Activated CD4-positive, alpha-beta T cell treated with anti-CD3 and anti-CD28 coated beads, Interleukin-2, amount 10 ng/mL, durations not matched to agents 24 days and 14 days (primary cell): ENCODE measurements around the gene TMEM135. TPM values are rescaled to one million over a fixed set of nuclear protein-coding genes. Genes with fewer than 3 reads are reported as not detected.

ENCODE experiments used
- DNase-seq: peaks from one replicate; pipeline ENCODE4 v3.0.0; 2022
- H3K27ac Mint-ChIP-seq: one replicate; pipeline ENCODE4 v1.8.0; 2022; ENCODE audit warnings: mild to moderate bottlenecking, mixed read lengths
- H3K27me3 Mint-ChIP-seq: one replicate; pipeline ENCODE4 v1.8.0; 2022; ENCODE audit warnings: mixed read lengths
- H3K36me3 Mint-ChIP-seq: one replicate; pipeline ENCODE4 v1.8.0; 2022; ENCODE audit warnings: low read depth, mild to moderate bottlenecking, mixed read lengths
- H3K4me1 Mint-ChIP-seq: one replicate; pipeline ENCODE4 v1.8.0; 2021; ENCODE audit warnings: mixed read lengths
- H3K4me3 Mint-ChIP-seq: one replicate; pipeline ENCODE4 v1.8.0; 2022; ENCODE audit warnings: mild to moderate bottlenecking, moderate library complexity, mixed read lengths
- H3K9me3 Mint-ChIP-seq: one replicate; pipeline ENCODE4 v1.8.0; 2021; ENCODE audit warnings: mixed read lengths
- intact Hi-C: fragments of 100-400 bp; cut with micrococcal nuclease; formaldehyde crosslinking; loops from one replicate; pipeline ENCODE4 v1.15.1; 2023
- total RNA-seq: library from RNA; stranded (reverse); gene quantifications from 2 replicates; pipeline ENCODE4 v1.2.3, GENCODE V29; 2022

TMEM135 gene
- total RNA-seq, 1 donor from 2014 or later: 28.6 TPM

GRCh38 chr11:87116185-87116584, 78.5 kb downstream of the TMEM135 start:
- peaks cover 5% of the 10 kb centered on the region for H3K4me1 Mint-ChIP-seq
- no peaks in the 10 kb centered on the region for H3K9me3 Mint-ChIP-seq
- intact Hi-C loops: no loop called here
- H3K36me3 Mint-ChIP-seq: no peaks in the 10 kb centered on the region
- no peaks in the 10 kb centered on the region for H3K27me3 Mint-ChIP-seq
- no peak overlapping the region for H3K4me3 Mint-ChIP-seq
- no peak overlapping the region for H3K27ac Mint-ChIP-seq
- no peak for DNase-seq

GRCh38 chr11:87120937-87121336, 83.2 kb downstream of the TMEM135 start:
- Mint-ChIP-seq H3K36me3 (no peaks in the 10 kb centered on the region), H3K27me3 (no peaks in the 10 kb centered on the region), H3K4me1 (peaks cover 5% of the 10 kb centered on the region), H3K27ac (no peak overlapping the region), H3K4me3 (no peak overlapping the region), H3K9me3 (no peaks in the 10 kb centered on the region)
- DNase-seq: no peak
- intact Hi-C loops: no loop called here

GRCh38 chr11:87122852-87123251, 85.1 kb downstream of the TMEM135 start:
- H3K9me3 Mint-ChIP-seq: no peaks in the 10 kb centered on the region
- no peaks in the 10 kb centered on the region for H3K27me3 Mint-ChIP-seq
- H3K36me3 Mint-ChIP-seq: no peaks in the 10 kb centered on the region
- DNase-seq: no peak
- no peak overlapping the region for H3K27ac Mint-ChIP-seq
- H3K4me1 Mint-ChIP-seq: peaks cover 5% of the 10 kb centered on the region
- no peak overlapping the region for H3K4me3 Mint-ChIP-seq
- intact Hi-C loops: no loop called here

GRCh38 chr11:87125257-87125656, 87.5 kb downstream of the TMEM135 start:
- Mint-ChIP-seq H3K9me3 (no peaks in the 10 kb centered on the region), H3K27me3 (no peaks in the 10 kb centered on the region), H3K27ac (no peak overlapping the region), H3K4me1 (no peaks in the 10 kb centered on the region), H3K4me3 (no peak overlapping the region), H3K36me3 (no peaks in the 10 kb centered on the region)
- intact Hi-C loops: no loop called here
- DNase-seq: no peak

- no peaks in the 10 kb centered on the region for H3K27me3 Mint-ChIP-seq
- intact Hi-C loops: no loop called here
- H3K27ac Mint-ChIP-seq: no peak overlapping the region
- H3K4me3 Mint-ChIP-seq: no peak overlapping the region
- H3K36me3 Mint-ChIP-seq: no peaks in the 10 kb centered on the region
- H3K9me3 Mint-ChIP-seq: no peaks in the 10 kb centered on the region
- H3K4me1 Mint-ChIP-seq: no peaks in the 10 kb centered on the region
- DNase-seq: no peak
These were observed 89.4 kb downstream of the TMEM135 start for GRCh38 chr11:87127101-87127500.

GRCh38 chr11:87128372-87128771, 90.6 kb downstream of the TMEM135 start:
- H3K27ac Mint-ChIP-seq: no peak overlapping the region
- no peaks in the 10 kb centered on the region for H3K4me1 Mint-ChIP-seq
- H3K9me3 Mint-ChIP-seq: no peaks in the 10 kb centered on the region
- intact Hi-C loops: no loop called here
- no peak for DNase-seq
- no peaks in the 10 kb centered on the region for H3K27me3 Mint-ChIP-seq
- no peaks in the 10 kb centered on the region for H3K36me3 Mint-ChIP-seq
- no peak overlapping the region for H3K4me3 Mint-ChIP-seq

- peaks cover 2% of the 10 kb centered on the region for H3K36me3 Mint-ChIP-seq
- DNase-seq: no peak
- H3K4me1 Mint-ChIP-seq: no peaks in the 10 kb centered on the region
- no peaks in the 10 kb centered on the region for H3K27me3 Mint-ChIP-seq
- intact Hi-C loops: no loop called here
- H3K9me3 Mint-ChIP-seq: no peaks in the 10 kb centered on the region
- H3K4me3 Mint-ChIP-seq: no peak overlapping the region
- no peak overlapping the region for H3K27ac Mint-ChIP-seq
These were observed 96.9 kb downstream of the TMEM135 start for GRCh38 chr11:87134524-87135106.

GRCh38 chr11:87136236-87136635, 98.5 kb downstream of the TMEM135 start:
- H3K4me1 Mint-ChIP-seq: no peaks in the 10 kb centered on the region
- H3K36me3 Mint-ChIP-seq: peaks cover 2% of the 10 kb centered on the region
- intact Hi-C loops: no loop called here
- no peaks in the 10 kb centered on the region for H3K27me3 Mint-ChIP-seq
- no peaks in the 10 kb centered on the region for H3K9me3 Mint-ChIP-seq
- H3K4me3 Mint-ChIP-seq: no peak overlapping the region
- no peak overlapping the region for H3K27ac Mint-ChIP-seq
- no peak for DNase-seq

- no peak overlapping the region for H3K27ac Mint-ChIP-seq
- intact Hi-C loops: no loop called here
- H3K27me3 Mint-ChIP-seq: no peaks in the 10 kb centered on the region
- H3K36me3 Mint-ChIP-seq: peaks cover 2% of the 10 kb centered on the region
- no peaks in the 10 kb centered on the region for H3K4me1 Mint-ChIP-seq
- no peak overlapping the region for H3K4me3 Mint-ChIP-seq
- H3K9me3 Mint-ChIP-seq: no peaks in the 10 kb centered on the region
- no peak for DNase-seq
These were observed 100.0 kb downstream of the TMEM135 start for GRCh38 chr11:87137711-87138110.

GRCh38 chr11:87139475-87139874, 101.7 kb downstream of the TMEM135 start:
- Mint-ChIP-seq H3K9me3 (no peaks in the 10 kb centered on the region), H3K4me3 (no peak overlapping the region), H3K27me3 (no peaks in the 10 kb centered on the region), H3K27ac (no peak overlapping the region), H3K36me3 (peaks cover 2% of the 10 kb centered on the region), H3K4me1 (peaks cover 2% of the 10 kb centered on the region)
- DNase-seq: no peak
- intact Hi-C loops: no loop called here

GRCh38 chr11:87141322-87141721, 103.6 kb downstream of the TMEM135 start:
- DNase-seq: no peak
- peaks cover 2% of the 10 kb centered on the region for H3K36me3 Mint-ChIP-seq
- no peaks in the 10 kb centered on the region for H3K9me3 Mint-ChIP-seq

GRCh38 chr11:87141980-87142514, 104.3 kb downstream of the TMEM135 start:
- Mint-ChIP-seq H3K4me3 (no peak overlapping the region), H3K36me3 (peaks cover 2% of the 10 kb centered on the region), H3K27ac (no peak overlapping the region), H3K27me3 (no peaks in the 10 kb centered on the region), H3K9me3 (no peaks in the 10 kb centered on the region), H3K4me1 (peaks cover 4% of the 10 kb centered on the region)
- no peak for DNase-seq
- intact Hi-C loops: no loop called here

More at GRCh38 chr11:87141322-87141721, 103.6 kb downstream of the TMEM135 start:
- intact Hi-C loops: no loop called here
- Mint-ChIP-seq H3K27me3 (no peaks in the 10 kb centered on the region), H3K27ac (no peak overlapping the region), H3K4me3 (no peak overlapping the region), H3K4me1 (peaks cover 4% of the 10 kb centered on the region)

GRCh38 chr11:87142594-87142993, 104.9 kb downstream of the TMEM135 start:
- no peaks in the 10 kb centered on the region for H3K27me3 Mint-ChIP-seq
- intact Hi-C loops: no loop called here
- no peaks in the 10 kb centered on the region for H3K9me3 Mint-ChIP-seq
- no peak overlapping the region for H3K4me3 Mint-ChIP-seq
- peaks cover 4% of the 10 kb centered on the region for H3K4me1 Mint-ChIP-seq
- peaks cover 2% of the 10 kb centered on the region for H3K36me3 Mint-ChIP-seq
- no peak for DNase-seq
- no peak overlapping the region for H3K27ac Mint-ChIP-seq

GRCh38 chr11:87143641-87144040, 105.9 kb downstream of the TMEM135 start:
- H3K4me1 Mint-ChIP-seq: peaks cover 4% of the 10 kb centered on the region
- DNase-seq: no peak
- peaks cover 2% of the 10 kb centered on the region for H3K36me3 Mint-ChIP-seq
- no peaks in the 10 kb centered on the region for H3K27me3 Mint-ChIP-seq
- intact Hi-C loops: no loop called here
- no peaks in the 10 kb centered on the region for H3K9me3 Mint-ChIP-seq
- H3K4me3 Mint-ChIP-seq: no peak overlapping the region
- no peak overlapping the region for H3K27ac Mint-ChIP-seq

GRCh38 chr11:87144252-87144651, 106.5 kb downstream of the TMEM135 start:
- H3K27ac Mint-ChIP-seq: no peak overlapping the region
- H3K9me3 Mint-ChIP-seq: no peaks in the 10 kb centered on the region
- H3K4me3 Mint-ChIP-seq: no peak overlapping the region
- no peaks in the 10 kb centered on the region for H3K27me3 Mint-ChIP-seq
- no peak for DNase-seq
- H3K4me1 Mint-ChIP-seq: peaks cover 4% of the 10 kb centered on the region
- intact Hi-C loops: no loop called here
- H3K36me3 Mint-ChIP-seq: peaks cover under 1% of the 10 kb centered on the region
